NCI-H2196 (cell line): ENCODE measurements around the gene EVA1C.
"Not testable (repeated sequence)": the region's sequence is repeated elsewhere in the genome, so short reads cannot be mapped to it uniquely, and the experiment has no call there.

ENCODE experiments used
- DNase-seq: peaks from one replicate; lab custom pipeline; 2025; ENCODE audit not compliant: unreplicated experiment; lab: John Stamatoyannopoulos, UW

Gene EVA1C

GRCh38 chr21:32390537-32391224, 21.8 kb upstream of the EVA1C start:
- not testable (repeated sequence) for DNase-seq

GRCh38 chr21:32391755-32392154, 20.8 kb upstream of the EVA1C start:
- no peak for DNase-seq

GRCh38 chr21:32392299-32392879, 20.1 kb upstream of the EVA1C start:
- no peak for DNase-seq

- DNase-seq = peak; percentile 90
Observed at GRCh38 chr21:32392880-32393676, 19.4 kb upstream of the EVA1C start, which contains the start of gene URB1. URB1 (minus strand) TSS chr21:32393012; CDS start chr21:32392910, 102 bp downstream.

GRCh38 chr21:32393677-32394001, 18.9 kb upstream of the EVA1C start:
- DNase-seq = no peak

GRCh38 chr21:32403201-32403777, 9.2 kb upstream of the EVA1C start:
- peak; percentile 84 for DNase-seq

- DNase-seq = no peak
Observed at GRCh38 chr21:32406405-32406804, 6.1 kb upstream of the EVA1C start.

GRCh38 chr21:32410291-32410690, 2.2 kb upstream of the EVA1C start:
- no peak for DNase-seq

- no peak for DNase-seq
Observed at GRCh38 chr21:32410916-32411315, 1.6 kb upstream of the EVA1C start.

- peak; percentile 52 for DNase-seq
Observed at GRCh38 chr21:32411350-32412161, 950 bp upstream of the EVA1C start.

GRCh38 chr21:32413015-32413504, 554 bp downstream of the EVA1C start:
- peak; percentile 34 for DNase-seq

- no peak for DNase-seq
Observed at GRCh38 chr21:32413697-32414578, 1.4 kb downstream of the EVA1C start.

GRCh38 chr21:32414579-32415358, 2.3 kb downstream of the EVA1C start:
- DNase-seq = peak; percentile 20

- DNase-seq = no peak
Observed at GRCh38 chr21:32415451-32416398, 3.2 kb downstream of the EVA1C start.

- no peak for DNase-seq
Observed at GRCh38 chr21:32418146-32418545, 5.6 kb downstream of the EVA1C start.

GRCh38 chr21:32422064-32422463, 9.6 kb downstream of the EVA1C start:
- no peak for DNase-seq

- no peak for DNase-seq
Observed at GRCh38 chr21:32423320-32424190, 11.0 kb downstream of the EVA1C start.
